C4-2B (cell line): ENCODE measurements around the gene MYH10.

Source experiments
- H3K27ac ChIP-seq: fragments of 450-650 bp; 2 replicates; pipeline ENCODE4 v1.5.1; 2017
- CTCF ChIP-seq: fragments of 450-650 bp; conservative IDR thresholded peaks from 2 replicates; pipeline ENCODE4 v1.5.1; 2017; ENCODE audit warnings: mild to moderate bottlenecking
- ZFX ChIP-seq: fragments of 450-650 bp; IDR thresholded peaks from 2 replicates; pipeline ENCODE4 v1.6.1; 2017

The MYH10 gene

GRCh38 chr17:8522577-8522976 is 107.9 kb downstream of the MYH10 start:
- TF ChIP-seq ZFX (no peak; the same call in 1 of the 2 replicates), CTCF (no peak)
- H3K27ac ChIP-seq: no peak overlapping the region

- TF ChIP-seq ZFX (no peak), CTCF (no peak)
- no peak overlapping the region for H3K27ac ChIP-seq
These were observed 109.5 kb downstream of the MYH10 start for GRCh38 chr17:8520981-8521380.

DNA sequence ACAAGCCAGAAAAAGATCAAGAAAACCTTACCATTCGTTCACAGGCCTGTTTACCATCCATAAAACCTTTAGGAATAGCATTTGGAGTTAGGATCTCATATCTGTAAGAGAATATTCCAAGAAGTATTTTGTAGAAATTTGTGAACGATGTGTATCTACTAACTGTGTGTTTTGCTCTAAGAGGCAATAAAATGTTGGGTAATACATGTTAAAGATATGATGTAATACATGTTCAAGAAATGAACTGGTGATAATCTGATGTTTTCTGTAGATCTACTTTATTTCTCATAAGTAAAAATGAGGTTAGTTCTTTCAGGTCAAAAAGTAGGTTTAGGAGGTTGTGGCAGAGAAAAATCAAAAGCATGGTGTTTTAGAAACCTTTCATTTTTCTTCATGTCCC is 111.7 kb downstream of the MYH10 start:
- TF ChIP-seq ZFX (no peak), CTCF (no peak)
- H3K27ac ChIP-seq: no peak overlapping the region

DNA sequence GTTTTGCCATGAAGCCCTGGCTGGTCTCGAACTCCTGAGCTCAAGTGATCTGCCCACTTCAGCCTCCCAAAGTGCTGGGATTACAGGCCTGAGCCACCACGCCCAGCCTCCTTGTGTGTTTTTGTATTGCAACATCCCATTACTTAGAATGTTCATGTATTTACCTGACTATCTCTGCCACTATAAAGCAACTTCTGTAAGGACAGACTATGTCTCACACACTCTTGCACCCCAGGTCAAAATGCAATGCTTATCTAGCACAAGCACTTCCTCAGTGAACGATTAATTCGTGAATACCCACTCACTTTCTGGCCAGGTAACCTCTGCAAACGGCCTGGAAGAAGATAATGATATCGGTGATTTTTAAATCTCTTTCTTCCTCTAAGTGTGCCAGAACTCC is 112.2 kb downstream of the MYH10 start:
- no peak overlapping the region for H3K27ac ChIP-seq
- TF ChIP-seq CTCF (no peak), ZFX (no peak)

DNA sequence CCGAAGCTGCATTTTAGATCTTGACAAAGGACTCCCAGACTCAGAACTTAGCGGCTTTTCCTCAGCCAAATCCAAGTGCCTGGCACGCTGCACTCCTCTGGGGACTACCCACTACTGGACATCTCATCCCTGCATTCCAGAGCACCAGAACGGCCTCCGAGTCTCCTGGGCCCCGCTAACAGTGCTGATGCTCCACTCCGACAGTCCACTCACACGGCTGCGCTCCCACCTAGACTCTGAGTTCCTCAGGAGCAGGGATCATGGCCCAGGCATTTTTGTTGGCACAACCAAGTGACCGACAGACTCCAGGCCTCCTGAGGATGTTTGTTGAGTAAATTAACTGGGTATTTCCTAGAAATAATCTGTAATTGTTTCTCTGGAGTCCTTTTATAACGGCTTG is 115.7 kb downstream of the MYH10 start:
- TF ChIP-seq CTCF (no peak), ZFX (no peak)
- H3K27ac ChIP-seq: no peak overlapping the region

- TF ChIP-seq CTCF (no peak), ZFX (no peak)
- no peak overlapping the region for H3K27ac ChIP-seq
These were observed 124.4 kb downstream of the MYH10 start for GRCh38 chr17:8506145-8506544.

GRCh38 chr17:8504460-8505207 is 125.9 kb downstream of the MYH10 start:
- TF ChIP-seq CTCF: no peak
- TF ChIP-seq ZFX: no peak
- no peak overlapping the region for H3K27ac ChIP-seq
